Stimulated activated CD8-positive, alpha-beta memory T cell treated with anti-CD3 and anti-CD28 coated beads, Interleukin-2, amount 100 ng/mL, for 1 hour (primary cell): ENCODE data around the gene SERINC2.

ENCODE experiments used
- DNase-seq, 2 donors: peaks; one replicate each; pipeline ENCODE4 v3.0.0-alpha.2; 2020; ENCODE audit warnings: low read depth in 2 of 2

The SERINC2 gene

DNA sequence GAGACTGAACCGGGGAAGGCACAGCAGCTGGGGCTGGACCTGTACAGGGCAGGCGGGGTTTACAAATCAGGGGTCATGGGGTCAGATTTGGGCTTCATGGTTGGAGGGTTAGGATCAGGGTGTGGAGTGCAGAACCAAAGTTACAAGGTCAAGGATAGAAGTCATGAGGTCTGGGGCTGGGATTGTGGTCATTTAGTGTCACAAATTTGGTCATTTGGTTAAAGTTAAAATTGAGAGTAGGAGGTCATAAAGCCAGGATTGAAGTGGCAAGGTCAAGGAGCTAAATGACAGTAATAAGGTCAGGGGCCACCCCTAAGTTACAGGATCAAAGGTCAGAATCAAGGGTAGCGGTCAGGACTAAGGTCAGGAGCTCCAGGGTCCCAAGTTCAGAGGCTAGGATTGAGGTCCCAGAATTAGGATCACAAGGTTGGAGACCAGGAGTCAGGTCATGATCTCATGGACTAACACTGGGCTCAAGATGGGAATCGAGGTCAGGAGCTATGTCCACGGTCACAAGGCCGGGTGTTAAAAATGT, 20.4 kb downstream of the SERINC2 start:
- no peak for DNase-seq

DNA sequence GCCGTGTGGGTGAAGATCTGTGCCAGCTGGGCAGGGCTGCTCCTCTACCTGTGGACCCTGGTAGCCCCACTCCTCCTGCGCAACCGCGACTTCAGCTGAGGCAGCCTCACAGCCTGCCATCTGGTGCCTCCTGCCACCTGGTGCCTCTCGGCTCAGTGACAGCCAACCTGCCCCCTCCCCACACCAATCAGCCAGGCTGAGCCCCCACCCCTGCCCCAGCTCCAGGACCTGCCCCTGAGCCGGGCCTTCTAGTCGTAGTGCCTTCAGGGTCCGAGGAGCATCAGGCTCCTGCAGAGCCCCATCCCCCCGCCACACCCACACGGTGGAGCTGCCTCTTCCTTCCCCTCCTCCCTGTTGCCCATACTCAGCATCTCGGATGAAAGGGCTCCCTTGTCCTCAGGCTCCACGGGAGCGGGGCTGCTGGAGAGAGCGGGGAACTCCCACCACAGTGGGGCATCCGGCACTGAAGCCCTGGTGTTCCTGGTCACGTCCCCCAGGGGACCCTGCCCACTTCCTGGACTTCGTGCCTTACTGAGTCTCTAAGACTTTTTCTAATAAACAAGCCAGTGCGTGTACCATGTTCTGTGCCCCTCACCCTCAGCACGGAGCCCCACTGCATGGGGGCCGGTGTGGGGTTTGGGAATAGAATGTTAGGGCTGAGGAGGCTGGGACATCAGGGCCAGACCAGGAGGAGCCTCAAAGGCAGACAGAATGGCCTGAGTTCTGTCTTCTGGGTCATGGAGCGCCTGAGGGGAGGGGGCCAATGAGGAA, 21.3 kb downstream of the SERINC2 start:
- DNase-seq, result no peak

GRCh38 chr1:31434979-31435378, 22.0 kb downstream of the SERINC2 start:
- no peak for DNase-seq

GRCh38 chr1:31435471-31436409, 22.7 kb downstream of the SERINC2 start:
- DNase-seq, result no peak

GRCh38 chr1:31436596-31437432, 23.8 kb downstream of the SERINC2 start:
- no peak for DNase-seq

DNA sequence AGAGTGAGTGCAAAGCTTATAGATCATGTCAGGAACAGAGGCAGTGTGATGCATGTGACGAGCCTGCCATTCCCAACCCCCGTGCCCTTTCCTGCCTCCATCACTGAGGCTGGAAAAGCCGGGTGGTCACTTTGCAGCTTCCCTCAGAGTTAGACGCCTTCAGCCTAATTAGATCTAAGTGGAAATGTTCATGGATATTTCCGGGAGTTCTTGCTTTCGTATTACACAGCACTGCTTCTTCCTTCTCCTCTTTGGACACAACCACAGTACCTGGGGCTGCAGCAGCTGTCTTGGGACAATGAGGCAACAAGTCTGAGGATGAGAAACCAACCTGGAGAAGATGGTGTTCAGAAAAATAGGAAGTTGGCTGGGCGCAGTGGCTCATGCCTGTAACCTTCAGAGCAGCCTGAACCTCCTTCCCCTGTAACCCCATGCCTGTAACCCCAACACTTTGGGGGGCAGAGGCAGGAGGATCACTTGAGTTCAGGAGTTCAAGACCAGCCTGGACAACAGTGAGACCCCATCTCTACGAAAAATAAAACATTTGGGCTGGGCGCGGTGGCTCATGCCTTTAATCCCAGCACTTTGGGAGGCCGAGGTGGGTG, 24.5 kb downstream of the SERINC2 start:
- DNase-seq, result no peak

DNA sequence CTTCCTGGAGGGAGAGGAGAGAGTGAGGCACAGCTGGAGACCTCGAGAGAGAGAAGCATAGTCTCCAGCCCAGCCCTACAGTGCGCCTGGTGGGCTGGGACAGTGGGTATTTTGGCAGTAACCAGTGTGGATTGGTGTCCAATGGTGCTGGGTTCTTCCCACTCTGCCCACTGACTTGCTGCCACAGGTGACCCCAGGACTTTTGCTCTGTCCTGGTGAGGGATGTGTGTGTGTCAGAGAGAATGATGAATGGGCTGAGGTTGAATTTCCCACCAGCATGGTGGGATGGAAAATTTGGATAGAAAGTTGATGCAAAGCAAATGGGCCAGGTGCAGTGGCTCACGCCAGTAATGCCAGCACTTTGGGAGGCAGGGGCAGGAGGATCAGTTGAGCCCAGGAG, 26.3 kb downstream of the SERINC2 start:
- DNase-seq, result no peak

- DNase-seq, result no peak
These were observed 28.1 kb downstream of the SERINC2 start for GRCh38 chr1:31441073-31441472.

- no peak for DNase-seq
These were observed 28.5 kb downstream of the SERINC2 start for GRCh38 chr1:31441558-31441957.

- DNase-seq, result no peak
These were observed 29.1 kb downstream of the SERINC2 start for GRCh38 chr1:31441970-31442647.

DNA sequence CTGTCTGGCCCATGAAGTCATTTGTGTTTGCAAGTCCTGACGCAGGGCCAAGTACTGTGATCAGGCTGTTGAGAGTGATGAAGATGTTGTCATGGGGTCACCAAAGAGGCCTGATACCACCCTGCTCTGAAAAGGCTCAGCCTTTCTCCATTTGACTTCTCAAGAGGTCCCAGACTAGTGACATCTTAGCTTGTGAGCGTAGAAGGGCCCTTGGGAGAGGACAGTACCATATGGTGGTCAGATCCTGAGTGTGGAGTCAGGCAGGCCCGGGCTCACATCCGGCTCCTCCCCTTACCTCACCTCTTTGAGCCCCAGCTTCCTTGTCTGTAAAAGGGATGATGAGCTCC, 29.6 kb downstream of the SERINC2 start:
- no peak for DNase-seq

GRCh38 chr1:31443673-31444072, 30.7 kb downstream of the SERINC2 start:
- DNase-seq, result no peak

- no peak for DNase-seq
These were observed 31.9 kb downstream of the SERINC2 start for GRCh38 chr1:31444725-31445448.

DNA sequence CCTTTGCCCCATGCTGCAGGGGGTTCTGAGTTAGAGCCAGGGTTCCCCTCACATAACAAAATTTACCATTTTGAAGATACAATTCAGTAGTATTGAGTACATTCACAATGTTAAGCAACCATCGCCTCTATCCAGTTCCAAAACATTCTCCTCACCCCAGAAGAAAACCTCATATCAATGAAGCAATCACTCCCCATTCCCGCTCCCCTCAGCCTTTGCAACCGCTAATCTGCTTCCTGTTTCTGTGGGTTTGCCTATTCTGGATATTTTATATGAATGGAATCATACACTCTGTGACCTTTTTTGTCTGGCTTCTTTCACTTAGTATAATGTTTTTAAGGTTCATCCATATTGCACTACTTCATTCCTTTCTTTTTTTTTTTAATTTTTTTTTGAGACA, 32.9 kb downstream of the SERINC2 start:
- no peak for DNase-seq

DNA sequence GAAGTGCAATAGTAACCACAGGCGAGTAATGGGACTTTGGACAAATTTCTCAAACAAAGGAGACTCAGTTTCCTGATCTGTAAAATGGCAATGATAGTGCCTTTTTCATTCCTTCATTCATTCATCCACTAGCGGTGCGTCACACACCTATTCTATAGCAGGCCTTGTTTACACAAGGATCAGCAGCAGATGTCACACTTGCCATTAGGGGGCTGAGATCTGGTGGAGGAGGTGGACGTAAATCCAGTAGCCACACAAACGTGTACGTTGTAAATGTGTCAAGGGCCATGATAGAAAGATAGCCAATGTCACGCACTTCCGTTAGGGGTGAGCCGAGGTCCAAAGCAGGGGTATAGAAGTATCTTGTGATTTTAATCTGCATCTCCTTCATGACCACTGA, 34.2 kb downstream of the SERINC2 start:
- no peak for DNase-seq

DNA sequence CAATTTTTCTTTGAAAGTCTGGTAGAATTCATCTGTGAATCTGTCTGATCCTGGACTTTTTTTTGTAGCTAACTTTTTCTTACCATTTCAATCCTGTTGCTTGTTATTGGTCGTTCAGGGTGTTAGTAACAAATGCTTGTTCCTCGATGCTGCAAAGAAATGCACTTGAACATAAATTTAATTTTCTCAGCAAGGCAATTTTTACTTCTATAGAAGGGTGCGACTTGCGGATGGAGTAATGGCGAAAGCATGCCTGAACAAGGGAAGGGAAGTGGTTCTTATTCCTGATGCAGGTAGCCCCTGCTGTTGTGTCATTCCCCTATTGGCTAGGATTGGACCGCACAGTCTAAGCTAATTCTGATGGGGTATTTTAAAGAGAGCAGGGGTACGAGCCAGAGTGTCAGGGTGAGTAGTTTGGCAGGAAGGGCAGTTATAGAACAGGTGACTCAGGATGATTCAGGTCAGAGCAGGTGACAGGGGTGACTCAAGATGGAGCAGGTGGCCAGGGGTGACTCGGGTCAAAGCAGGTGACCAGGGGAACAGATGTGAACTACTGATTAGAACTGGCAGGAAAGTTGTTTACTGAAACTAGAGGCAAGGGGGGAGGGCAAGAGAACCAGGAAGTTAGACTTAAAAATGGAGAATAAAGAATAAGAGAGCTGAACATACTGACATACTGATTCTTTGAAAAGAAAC, 40.5 kb downstream of the SERINC2 start:
- DNase-seq, result no peak

- no peak for DNase-seq
These were observed 45.4 kb downstream of the SERINC2 start for GRCh38 chr1:31458287-31458896.

- DNase-seq, result no peak
These were observed 47.0 kb downstream of the SERINC2 start for GRCh38 chr1:31460027-31460426.

DNA sequence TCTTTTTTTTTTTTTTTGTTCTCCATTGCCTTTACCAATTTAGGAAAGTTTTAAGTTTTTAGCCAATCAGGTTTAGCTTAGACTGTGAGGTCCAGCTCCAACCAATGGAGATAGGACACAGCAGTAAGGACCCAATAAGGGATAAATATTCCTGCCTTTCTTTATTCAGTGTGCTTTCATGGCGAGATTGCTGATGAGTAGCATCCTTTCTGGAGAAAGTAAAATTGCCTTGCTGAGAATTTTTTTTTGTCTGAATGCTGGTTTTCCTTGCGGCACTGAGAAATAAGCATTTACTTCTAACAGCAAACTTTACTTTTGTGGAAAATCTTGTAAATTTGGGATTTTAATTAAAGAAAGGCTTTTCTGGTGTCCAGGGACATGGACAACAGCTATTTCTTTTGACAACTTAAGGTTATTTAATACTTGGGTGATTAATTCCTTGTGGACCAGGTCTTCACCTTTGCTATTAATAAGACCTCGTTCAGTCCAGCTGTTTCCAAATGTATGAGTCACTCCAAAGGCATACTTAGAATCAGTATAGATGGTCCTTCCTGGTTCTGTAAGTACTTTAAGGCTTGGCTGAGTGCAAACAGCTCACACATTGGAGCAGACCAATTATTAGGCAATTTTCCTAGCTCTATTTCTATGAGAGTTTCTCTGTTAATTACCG, 54.1 kb downstream of the SERINC2 start:
- DNase-seq, result no peak
